Activated CD8-positive, alpha-beta T cell treated with anti-CD3 and anti-CD28 coated beads for 36 hours (primary cell): Measurements from ENCODE around the gene NOVA2. TPM values are rescaled to one million over a fixed set of nuclear protein-coding genes. Genes with fewer than 3 reads are reported as not detected.

Experiments used
- ATAC-seq: fragments of 200-7000 bp; cut with Tn5 transposase; one replicate; pipeline ENCODE4 v1.10.0; 2021; ENCODE audit warnings: mild to moderate bottlenecking, moderate library complexity
- CTCF ChIA-PET: fragments of 350-600 bp; sonication (Branson Sonifier 250); formaldehyde crosslinking; loops from one replicate; lab custom pipeline; 2021; ENCODE audit warnings: antibody characterized with exemption; lab: Charles Lee
- POLR2A ChIA-PET: fragments of 350-600 bp; sonication (Branson Sonifier 250); formaldehyde crosslinking; loops from one replicate; lab custom pipeline; 2021; ENCODE audit warnings: antibody characterized with exemption; lab: Charles Lee
- DNase-seq: peaks from one replicate; pipeline ENCODE4 v3.0.0-alpha.2; 2020
- H3K27ac Mint-ChIP-seq: one replicate; pipeline ENCODE4 v1.8.0; 2021; ENCODE audit warnings: mild to moderate bottlenecking, mixed read lengths
- H3K27me3 Mint-ChIP-seq: one replicate; pipeline ENCODE4 v1.8.0; 2021; ENCODE audit warnings: mixed read lengths
- H3K36me3 Mint-ChIP-seq: one replicate; pipeline ENCODE4 v1.8.0; 2021; ENCODE audit warnings: low read depth, mixed read lengths
- H3K4me1 Mint-ChIP-seq: one replicate; pipeline ENCODE4 v1.8.0; 2021; ENCODE audit warnings: low read depth, mixed read lengths
- H3K4me3 Mint-ChIP-seq: one replicate; pipeline ENCODE4 v1.8.0; 2021; ENCODE audit warnings: mild to moderate bottlenecking, moderate library complexity, mixed read lengths
- H3K9me3 Mint-ChIP-seq: one replicate; pipeline ENCODE4 v1.8.0; 2021; ENCODE audit warnings: mixed read lengths
- intact Hi-C: fragments of 100-400 bp; cut with micrococcal nuclease; formaldehyde crosslinking; loops from one replicate; pipeline ENCODE4 v1.10.0; 2022
- total RNA-seq, 2 experiments: library from RNA; stranded (reverse); gene quantifications; one replicate each; pipeline ENCODE4 v1.2.3, GENCODE V29; 2021
- TF ChIP-seq, protein P1 (sequence below): fragments of 200-600 bp; IDR thresholded peaks from one replicate; pipeline ENCODE4 v1.8.0; 2022; ENCODE audit warnings: antibody characterized with exemption, mild to moderate bottlenecking

The NOVA2 gene
- total RNA-seq, 2 experiments from 2014 or later = not detected

DNA sequence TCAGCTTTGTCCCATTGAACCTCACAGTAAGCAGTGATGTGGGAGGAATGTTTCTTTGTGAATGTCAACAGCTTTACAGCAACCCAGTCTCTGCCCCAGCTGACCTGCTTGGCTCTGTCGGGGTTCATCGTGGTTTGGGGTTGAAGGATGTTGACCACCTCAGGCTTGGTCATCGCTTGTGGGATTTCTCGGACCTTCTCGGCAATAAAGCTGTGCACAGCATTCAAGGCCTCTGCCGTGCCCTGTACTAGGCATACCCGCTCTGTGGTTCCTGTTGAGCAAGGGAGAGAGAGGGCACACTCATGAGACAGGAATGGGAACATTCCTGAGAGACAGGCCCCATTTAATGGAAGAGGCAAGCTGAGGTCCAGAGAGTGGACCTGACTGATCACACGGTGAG is 20.0 kb downstream of the NOVA2 start:
- no peak overlapping the region for H3K27ac Mint-ChIP-seq
- ATAC-seq (no peak), DNase-seq (no peak)
- TF ChIP-seq, protein P1, sequence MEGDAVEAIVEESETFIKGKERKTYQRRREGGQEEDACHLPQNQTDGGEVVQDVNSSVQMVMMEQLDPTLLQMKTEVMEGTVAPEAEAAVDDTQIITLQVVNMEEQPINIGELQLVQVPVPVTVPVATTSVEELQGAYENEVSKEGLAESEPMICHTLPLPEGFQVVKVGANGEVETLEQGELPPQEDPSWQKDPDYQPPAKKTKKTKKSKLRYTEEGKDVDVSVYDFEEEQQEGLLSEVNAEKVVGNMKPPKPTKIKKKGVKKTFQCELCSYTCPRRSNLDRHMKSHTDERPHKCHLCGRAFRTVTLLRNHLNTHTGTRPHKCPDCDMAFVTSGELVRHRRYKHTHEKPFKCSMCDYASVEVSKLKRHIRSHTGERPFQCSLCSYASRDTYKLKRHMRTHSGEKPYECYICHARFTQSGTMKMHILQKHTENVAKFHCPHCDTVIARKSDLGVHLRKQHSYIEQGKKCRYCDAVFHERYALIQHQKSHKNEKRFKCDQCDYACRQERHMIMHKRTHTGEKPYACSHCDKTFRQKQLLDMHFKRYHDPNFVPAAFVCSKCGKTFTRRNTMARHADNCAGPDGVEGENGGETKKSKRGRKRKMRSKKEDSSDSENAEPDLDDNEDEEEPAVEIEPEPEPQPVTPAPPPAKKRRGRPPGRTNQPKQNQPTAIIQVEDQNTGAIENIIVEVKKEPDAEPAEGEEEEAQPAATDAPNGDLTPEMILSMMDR = no peak
- peaks cover 33% of the 10 kb centered on the region for H3K27me3 Mint-ChIP-seq
- no peaks in the 10 kb centered on the region for H3K9me3 Mint-ChIP-seq
- CTCF ChIA-PET = no interaction called here
- H3K36me3 Mint-ChIP-seq = no peaks in the 10 kb centered on the region
- intact Hi-C loops = no loop called here
- H3K4me3 Mint-ChIP-seq = no peak overlapping the region
- H3K4me1 Mint-ChIP-seq = peaks cover 6% of the 10 kb centered on the region
- POLR2A ChIA-PET = no interaction called here

DNA sequence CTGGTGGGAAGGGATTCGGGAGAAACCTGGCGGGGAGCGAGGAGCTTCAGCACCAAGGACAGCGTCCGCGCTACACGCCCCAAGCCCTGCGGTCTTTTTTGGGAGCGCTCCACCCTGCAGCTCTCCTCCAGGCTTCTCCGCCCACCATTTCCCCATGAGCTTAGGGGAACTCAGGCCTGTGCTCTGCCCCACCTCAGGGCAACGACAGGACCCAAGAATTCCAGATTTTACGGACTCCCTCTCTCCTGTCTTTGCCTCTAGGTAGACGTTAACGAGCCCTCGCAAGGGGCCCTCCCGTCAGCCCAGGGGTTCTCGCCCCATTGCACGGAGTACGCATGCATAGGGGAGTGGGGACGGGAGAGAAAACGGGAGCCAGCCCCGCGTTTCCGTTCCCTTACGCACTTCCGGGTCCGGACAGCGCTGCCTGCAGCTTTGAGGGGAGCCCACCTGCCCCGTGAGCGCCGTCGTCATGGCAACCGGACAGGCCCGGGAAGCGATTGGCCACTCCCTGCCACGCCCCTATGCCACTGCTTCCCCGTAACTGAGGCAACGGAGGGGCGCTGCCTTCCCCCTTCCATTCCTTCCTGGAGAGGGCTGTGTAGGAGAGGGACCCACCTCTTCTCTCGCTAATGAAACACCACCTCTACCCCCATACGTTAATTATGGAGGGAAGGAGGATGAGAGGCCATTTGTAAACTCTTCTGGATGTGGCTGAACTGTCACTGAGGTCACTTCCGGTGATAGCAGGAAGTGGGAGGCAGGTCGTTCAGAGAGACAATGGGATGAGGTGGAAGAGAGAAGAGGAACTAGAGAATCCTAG is 20.8 kb downstream of the NOVA2 start:
- CTCF ChIA-PET = no interaction called here
- Mint-ChIP-seq H3K4me1 (peaks cover 6% of the 10 kb centered on the region), H3K27me3 (peaks cover 29% of the 10 kb centered on the region), H3K9me3 (no peaks in the 10 kb centered on the region), H3K27ac (no peak overlapping the region), H3K36me3 (no peaks in the 10 kb centered on the region), H3K4me3 (peak overlapping the region; percentile 57)
- peak; percentile 65 for ATAC-seq
- intact Hi-C loops = no loop called here
- POLR2A ChIA-PET = interaction anchor here (1.3 kb wide), 1 partner anchor 88 kb away, joined by 3 read pairs; no protein-coding TSS in a partner anchor
- TF ChIP-seq, protein P1 = no peak
- peak; percentile 57 for DNase-seq

DNA sequence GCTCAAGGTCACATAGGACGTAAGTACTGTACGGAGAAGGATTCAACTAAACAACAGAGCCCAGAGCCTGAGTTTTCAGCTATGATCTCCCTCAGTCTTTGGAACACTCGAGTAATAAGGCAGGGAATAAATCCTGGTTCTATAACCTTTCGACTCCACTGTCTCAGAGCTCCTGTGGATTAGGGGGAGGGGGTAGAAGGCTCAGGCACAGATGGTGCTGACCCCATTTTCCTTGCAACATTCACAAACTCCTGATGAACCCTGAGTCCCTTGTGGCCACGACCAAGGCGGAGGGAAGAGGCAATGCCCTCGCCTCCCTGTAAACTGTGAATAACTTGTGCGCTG is 21.4 kb downstream of the NOVA2 start:
- ChIA-PET CTCF (interaction anchor here (1.7 kb wide), 1 partner anchor 64 kb away, joined by 4 read pairs; no protein-coding TSS in a partner anchor), POLR2A (interaction anchor here (1.3 kb wide), 1 partner anchor 88 kb away, joined by 3 read pairs; no protein-coding TSS in a partner anchor)
- intact Hi-C loops = no loop called here
- H3K4me3 Mint-ChIP-seq = no peak overlapping the region
- TF ChIP-seq, protein P1 = no peak
- DNase-seq = no peak
- H3K27ac Mint-ChIP-seq = no peak overlapping the region
- no peak for ATAC-seq
- H3K9me3 Mint-ChIP-seq = no peaks in the 10 kb centered on the region
- H3K27me3 Mint-ChIP-seq = peaks cover 29% of the 10 kb centered on the region
- no peaks in the 10 kb centered on the region for H3K36me3 Mint-ChIP-seq
- H3K4me1 Mint-ChIP-seq = peaks cover 6% of the 10 kb centered on the region

DNA sequence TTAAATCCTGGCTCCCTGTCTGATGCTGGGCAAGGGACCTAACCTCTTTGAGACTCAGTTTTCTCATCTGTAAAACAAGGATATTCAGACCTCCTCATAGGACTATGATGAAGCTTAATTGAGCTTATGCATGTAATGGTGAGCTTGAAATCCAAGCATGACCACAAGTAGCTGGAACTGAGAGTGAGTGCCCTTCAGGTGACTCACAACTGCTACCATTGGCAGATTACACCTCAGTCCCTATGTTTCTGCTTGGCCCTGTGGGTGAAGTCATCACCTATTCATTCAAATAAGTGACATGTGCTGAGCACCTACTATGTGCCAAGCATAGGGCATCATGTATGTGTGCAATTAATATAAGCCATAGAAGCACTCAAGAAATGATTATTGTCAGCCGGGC is 25.7 kb downstream of the NOVA2 start:
- peaks cover 2% of the 10 kb centered on the region for H3K4me1 Mint-ChIP-seq
- POLR2A ChIA-PET = no interaction called here
- intact Hi-C loops = no loop called here
- H3K4me3 Mint-ChIP-seq = no peak overlapping the region
- peaks cover 15% of the 10 kb centered on the region for H3K27me3 Mint-ChIP-seq
- H3K9me3 Mint-ChIP-seq = no peaks in the 10 kb centered on the region
- no peaks in the 10 kb centered on the region for H3K36me3 Mint-ChIP-seq
- ATAC-seq = no peak
- no peak for DNase-seq
- no peak overlapping the region for H3K27ac Mint-ChIP-seq
- TF ChIP-seq, protein P1 = no peak
- CTCF ChIA-PET = interaction anchor here (0.8 kb wide), 1 partner anchor 131 kb away, joined by 3 read pairs; no protein-coding TSS in a partner anchor

DNA sequence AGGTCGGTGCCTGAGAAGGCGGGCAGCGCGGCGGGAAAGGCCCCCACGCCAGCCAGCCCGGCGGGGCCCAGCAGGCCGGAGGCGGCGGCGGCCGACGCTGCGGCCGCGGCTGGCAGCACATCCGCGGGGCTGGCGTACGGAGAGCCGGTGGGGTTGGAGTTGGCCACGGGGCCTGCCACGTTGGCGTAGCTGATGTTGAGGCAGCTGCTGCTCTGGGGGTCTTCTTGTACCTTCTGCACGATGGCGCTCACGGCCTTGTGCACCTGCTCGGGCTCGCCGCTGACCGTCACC is 33.2 kb downstream of the NOVA2 start:
- H3K36me3 Mint-ChIP-seq = no peaks in the 10 kb centered on the region
- DNase-seq = no peak
- TF ChIP-seq, protein P1 = no peak
- H3K27me3 Mint-ChIP-seq = peaks cover 25% of the 10 kb centered on the region
- POLR2A ChIA-PET = no interaction called here
- H3K4me1 Mint-ChIP-seq = peaks cover 5% of the 10 kb centered on the region
- CTCF ChIA-PET = no interaction called here
- intact Hi-C loops = no loop called here
- no peak overlapping the region for H3K4me3 Mint-ChIP-seq
- ATAC-seq = no peak
- H3K27ac Mint-ChIP-seq = no peak overlapping the region
- H3K9me3 Mint-ChIP-seq = no peaks in the 10 kb centered on the region
